H1 (cell line): ENCODE measurements around the gene COLEC12. TPM values are rescaled to one million over a fixed set of nuclear protein-coding genes. Genes with fewer than 3 reads are reported as not detected.

Experiments
- BACH1 ChIP-seq: IDR thresholded peaks from 2 replicates; pipeline ENCODE4 v1.6.1; 2012; ENCODE audit warnings: low read length, improper control_type of control experiment
- GABPA ChIP-seq: IDR thresholded peaks from 2 replicates; pipeline ENCODE4 v1.6.1; 2011; ENCODE audit warnings: mild to moderate bottlenecking, low read length, moderate library complexity, borderline replicate concordance; ENCODE audit not compliant: insufficient read depth
- GTF2F1 ChIP-seq: IDR thresholded peaks from 2 replicates; pipeline ENCODE4 v1.6.1; 2012; ENCODE audit warnings: low read depth, low read length, improper control_type of control experiment, borderline replicate concordance
- polyA plus RNA-seq, 7 experiments: library from polyadenylated mRNA; depleted of rRNA in 3 of 7; stranded (reverse) in 5 of 7; unstranded in 2 of 7; fragments of >200 nt in 5 of 7; fragments of 200-250 nt in 2 of 7; gene quantifications; 1 replicate in 5 of 7; 2 replicates in 1 of 7; 4 replicates in 1 of 7; pipeline versions ENCODE4 v1.2.1 to v1.2.3, GENCODE V29; 2011 to 2013; ENCODE audit warnings: missing spikeins in 2 of 7, mixed read lengths in 2 of 7
- total RNA-seq: library from RNA; stranded (reverse); fragmentation: NEBNext Ultra II Directional; extraction: Animal tissue kit (Norgen Biotek cat#: 25700); gene quantifications from 2 replicates; pipeline ENCODE4 v1.2.1, GENCODE V29; 2021

COLEC12 gene
- total and polyA plus RNA-seq, 2 of the 8 experiments (the other 6 are each of a cell fraction or from before 2014, with no cell fraction given): 0.44 to 2.3 TPM

DNA sequence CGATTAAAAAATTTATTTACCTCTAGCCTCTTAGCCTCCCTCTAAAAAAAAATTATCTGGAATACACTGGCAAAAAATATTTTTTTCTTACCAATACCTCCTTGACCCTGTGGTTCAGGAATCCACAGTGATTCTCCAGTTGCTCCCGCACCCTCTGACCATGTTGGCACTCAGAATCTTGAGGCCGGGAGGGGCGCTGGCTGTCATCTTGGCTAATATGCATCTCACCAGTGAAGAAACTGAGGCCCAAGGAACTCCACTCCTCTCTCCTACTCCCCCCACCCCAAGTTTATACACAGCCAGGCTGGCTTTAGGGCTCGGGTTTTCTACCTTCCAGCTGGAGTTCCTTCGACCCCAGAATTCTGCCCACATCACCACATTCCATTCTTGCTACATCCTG is 134.8 kb downstream of the COLEC12 start (continued):
- TF ChIP-seq GTF2F1: no peak
- no peak for TF ChIP-seq GABPA
- TF ChIP-seq BACH1: no peak
